Retinal pigment epithelial cell (primary cell): ENCODE data around the gene AGAP1.

Source experiments
- DNase-seq: peaks from one replicate; pipeline ENCODE4 v3.0.0-alpha.2; 2010; ENCODE audit warnings: low read depth
- H3K4me3 ChIP-seq: 2 replicates; pipeline ENCODE4 v1.5.1; 2011; ENCODE audit warnings: mild to moderate bottlenecking, low read length, control low read depth, moderate library complexity
- CTCF ChIP-seq: conservative IDR thresholded peaks from 2 replicates; pipeline ENCODE4 v1.5.1; 2011; ENCODE audit warnings: low read depth, low read length, control low read depth, inconsistent platforms

Gene AGAP1

GRCh38 chr2:235812185-235812665 lies 318.4 kb downstream of the AGAP1 start:
- no peak for TF ChIP-seq CTCF
- DNase-seq = no peak
- H3K4me3 ChIP-seq = no peak overlapping the region

GRCh38 chr2:235813398-235813797 lies 319.6 kb downstream of the AGAP1 start:
- no peak for TF ChIP-seq CTCF
- no peak overlapping the region for H3K4me3 ChIP-seq
- DNase-seq = no peak

- no peak for TF ChIP-seq CTCF
- DNase-seq = no peak
- H3K4me3 ChIP-seq = no peak overlapping the region
Observed at GRCh38 chr2:235820571-235820970, 326.7 kb downstream of the AGAP1 start.

- no peak for DNase-seq
- no peak for TF ChIP-seq CTCF
- H3K4me3 ChIP-seq = no peak overlapping the region
Observed at GRCh38 chr2:235824331-235824730, 330.5 kb downstream of the AGAP1 start.

- no peak for TF ChIP-seq CTCF
- no peak for DNase-seq
- no peak overlapping the region for H3K4me3 ChIP-seq
Observed at GRCh38 chr2:235825946-235826345, 332.1 kb downstream of the AGAP1 start.

- no peak for TF ChIP-seq CTCF
- no peak overlapping the region for H3K4me3 ChIP-seq
- DNase-seq = no peak
Observed at GRCh38 chr2:235826826-235827225, 333.0 kb downstream of the AGAP1 start.

- no peak for TF ChIP-seq CTCF
- H3K4me3 ChIP-seq = no peak overlapping the region
- DNase-seq = peak; percentile 40
Observed at GRCh38 chr2:235827585-235827992, 333.7 kb downstream of the AGAP1 start.
